ENCODE data around the gene OR10AG1. TPM values are rescaled to one million over a fixed set of nuclear protein-coding genes. Genes with fewer than 3 reads are reported as not detected.

OR10AG1 gene
- total RNA-seq, 2 donors from 2014 or later = not detected

Other genes with a start within 250 kb of the OR10AG1 start
- gene OR5D13, start 196.5 kb downstream of the OR10AG1 start, total RNA-seq = not detected
- not detected for gene OR5D14, start 174.4 kb downstream of the OR10AG1 start, total RNA-seq
- gene OR5L1, start 158.6 kb downstream of the OR10AG1 start, total RNA-seq = not detected
- not detected for gene OR5D18, start 150.3 kb downstream of the OR10AG1 start, total RNA-seq
- gene OR5L2, start 142.7 kb downstream of the OR10AG1 start, total RNA-seq = not detected
- gene OR5D16, start 131.2 kb downstream of the OR10AG1 start, total RNA-seq = not detected
- gene TRIM51, start 86.6 kb downstream of the OR10AG1 start, total RNA-seq = under 1 TPM in 1 of 2 donors, not detected in 1; 0.17 TPM
- gene OR5W2, start 55.4 kb downstream of the OR10AG1 start, total RNA-seq = not detected
- gene OR5I1, start 33.5 kb downstream of the OR10AG1 start, total RNA-seq = not detected
- not detected for gene OR5F1, start 24.7 kb upstream of the OR10AG1 start, total RNA-seq
- gene OR5AS1, start 57.7 kb upstream of the OR10AG1 start, total RNA-seq = not detected
- gene OR8I2, start 123.4 kb upstream of the OR10AG1 start, total RNA-seq = not detected
- gene OR8H2, start 133.7 kb upstream of the OR10AG1 start, total RNA-seq = not detected
- not detected for gene OR8H3, start 152.4 kb upstream of the OR10AG1 start, total RNA-seq
- not detected for gene OR8J3, start 170.3 kb upstream of the OR10AG1 start, total RNA-seq
- gene OR8K5, start 190.4 kb upstream of the OR10AG1 start, total RNA-seq = not detected
- gene OR5J2, start 206.7 kb upstream of the OR10AG1 start, total RNA-seq = not detected

All from T-helper 17 cell (primary cell).